OCI-LY1 (cell line): ENCODE results near the gene CXADR.

Experiments
- H2AFZ ChIP-seq: fragments of 200-600 bp; sonication (generic), shearing (Covaris generic); 2 replicates; pipeline ENCODE4 v1.6.0; 2014; ENCODE audit warnings: antibody characterized with exemption, mild to moderate bottlenecking, low read length
- H3F3A ChIP-seq: fragments of 200-600 bp; sonication (generic), shearing (Covaris generic); 2 replicates; pipeline ENCODE4 v1.6.0; 2014; ENCODE audit warnings: mild to moderate bottlenecking, antibody characterized with exemption, low read length, moderate library complexity; ENCODE audit not compliant: insufficient read depth
- H3K27ac ChIP-seq: fragments of 200-600 bp; sonication (generic); 2 replicates; pipeline ENCODE4 v1.5.1; 2014; ENCODE audit warnings: low read length, mixed run types, mild to moderate bottlenecking, low read depth; ENCODE audit not compliant: poor library complexity, severe bottlenecking
- H3K27me3 ChIP-seq: fragments of 200-600 bp; sonication (generic); 2 replicates; pipeline ENCODE4 v1.6.0; 2014; ENCODE audit warnings: antibody characterized with exemption, mild to moderate bottlenecking, low read length, moderate library complexity; ENCODE audit not compliant: insufficient read depth
- H3K36me3 ChIP-seq: fragments of 200-600 bp; sonication (generic); 2 replicates; pipeline ENCODE4 v1.6.1; 2014; ENCODE audit warnings: mild to moderate bottlenecking, antibody characterized with exemption, low read length, moderate library complexity, mixed read lengths; ENCODE audit not compliant: insufficient read depth
- H3K4me1 ChIP-seq: fragments of 200-600 bp; sonication (generic); 2 replicates; pipeline ENCODE4 v1.5.1; 2014; ENCODE audit warnings: mild to moderate bottlenecking, low read length, moderate library complexity; ENCODE audit not compliant: insufficient read depth, severe bottlenecking
- H3K4me2 ChIP-seq: fragments of 200-600 bp; sonication (generic), shearing (Covaris generic); 2 replicates; pipeline ENCODE4 v1.6.1; 2014; ENCODE audit warnings: low read length
- H3K4me3 ChIP-seq: fragments of 200-600 bp; sonication (generic); 2 replicates; pipeline ENCODE4 v1.5.1; 2014; ENCODE audit warnings: low read length, low read depth, mild to moderate bottlenecking, mixed read lengths; ENCODE audit not compliant: poor library complexity, severe bottlenecking
- H3K79me2 ChIP-seq: fragments of 200-600 bp; shearing (Covaris generic); 2 replicates; pipeline ENCODE4 v1.6.1; 2016; ENCODE audit warnings: mixed run types, low read length, mixed read lengths; ENCODE audit not compliant: insufficient read depth
- H3K9ac ChIP-seq: fragments of 200-600 bp; sonication (generic), shearing (Covaris generic); 2 replicates; pipeline ENCODE4 v1.6.1; 2014; ENCODE audit warnings: mild to moderate bottlenecking, low read length, mixed read lengths
- H3K9me2 ChIP-seq: fragments of 200-600 bp; sonication (generic), shearing (Covaris generic); 2 replicates; pipeline ENCODE4 v1.6.1; 2014; ENCODE audit warnings: low read depth, mild to moderate bottlenecking, low read length, mixed read lengths
- H3K9me3 ChIP-seq: fragments of 200-600 bp; shearing (Covaris generic); 2 replicates; pipeline ENCODE4 v1.6.1; 2014; ENCODE audit warnings: low read length, mixed read lengths
- H4K20me1 ChIP-seq: fragments of 200-600 bp; sonication (generic), shearing (Covaris generic); 2 replicates; pipeline ENCODE4 v1.6.0; 2016; ENCODE audit warnings: mild to moderate bottlenecking, low read length; ENCODE audit not compliant: insufficient read depth
- CTCF ChIP-seq: fragments of 200-600 bp; sonication (generic), shearing (Covaris generic); IDR thresholded peaks from 2 replicates; pipeline ENCODE4 v1.5.1; 2017; ENCODE audit warnings: mild to moderate bottlenecking, antibody characterized with exemption, low read length, moderate library complexity, mixed read lengths
- EZH2 ChIP-seq: fragments of 200-600 bp; sonication (generic), shearing (Covaris generic); IDR thresholded peaks from 2 replicates; pipeline ENCODE4 v1.8.0; 2017; ENCODE audit warnings: borderline replicate concordance, mixed run types, mild to moderate bottlenecking, antibody characterized with exemption, low read length, moderate library complexity, mixed read lengths

Gene CXADR

GRCh38 chr21:17590430-17590829 lies 77.6 kb downstream of the CXADR start:
- no peak for TF ChIP-seq EZH2
- no peak for TF ChIP-seq CTCF
- peaks cover 36% of the 10 kb centered on the region for H3K36me3 ChIP-seq
- no peak overlapping the region for H3K9ac ChIP-seq

GRCh38 chr21:17597680-17598079 lies 84.8 kb downstream of the CXADR start:
- Histone ChIP-seq H4K20me1 (no peaks in the 10 kb centered on the region), H2AFZ (no peak overlapping the region), H3K36me3 (peaks cover 95% of the 10 kb centered on the region), H3K9me2 (no peaks in the 10 kb centered on the region), H3K9me3 (no peaks in the 10 kb centered on the region), H3F3A (no peaks in the 10 kb centered on the region), H3K4me3 (no peak overlapping the region), H3K27ac (no peak overlapping the region), H3K79me2 (no peaks in the 10 kb centered on the region), H3K4me2 (no peak overlapping the region), H3K27me3 (no peaks in the 10 kb centered on the region), H3K4me1 (no peaks in the 10 kb centered on the region), H3K9ac (no peak overlapping the region)
- TF ChIP-seq CTCF, result no peak

More at GRCh38 chr21:17590430-17590829, 77.6 kb downstream of the CXADR start:
- Histone ChIP-seq H3K79me2 (no peaks in the 10 kb centered on the region), H4K20me1 (no peaks in the 10 kb centered on the region), H3K27me3 (no peaks in the 10 kb centered on the region), H3K9me2 (no peaks in the 10 kb centered on the region), H2AFZ (no peak overlapping the region), H3K4me2 (no peak overlapping the region), H3F3A (no peaks in the 10 kb centered on the region; the same call in 1 of the 2 replicates), H3K9me3 (no peaks in the 10 kb centered on the region), H3K27ac (no peak overlapping the region), H3K4me1 (no peaks in the 10 kb centered on the region), H3K4me3 (no peak overlapping the region)

- TF ChIP-seq EZH2 (no peak), CTCF (no peak)
- H3K79me2 ChIP-seq, result no peaks in the 10 kb centered on the region
- no peaks in the 10 kb centered on the region for H3K9me3 ChIP-seq
- H3K4me1 ChIP-seq, result no peaks in the 10 kb centered on the region
- H4K20me1 ChIP-seq, result no peaks in the 10 kb centered on the region
- H3K4me2 ChIP-seq, result no peak overlapping the region
- H3F3A ChIP-seq, result no peaks in the 10 kb centered on the region
- peaks cover 95% of the 10 kb centered on the region for H3K36me3 ChIP-seq
- H3K27me3 ChIP-seq, result no peaks in the 10 kb centered on the region
- H2AFZ ChIP-seq, result no peak overlapping the region
- H3K4me3 ChIP-seq, result no peak overlapping the region
- H3K9me2 ChIP-seq, result no peaks in the 10 kb centered on the region
- H3K9ac ChIP-seq, result no peak overlapping the region
- no peak overlapping the region for H3K27ac ChIP-seq
These were observed 85.6 kb downstream of the CXADR start for GRCh38 chr21:17598437-17598836.
